ENCODE measurements around the gene PSMG4.

PSMG4 gene

DNA sequence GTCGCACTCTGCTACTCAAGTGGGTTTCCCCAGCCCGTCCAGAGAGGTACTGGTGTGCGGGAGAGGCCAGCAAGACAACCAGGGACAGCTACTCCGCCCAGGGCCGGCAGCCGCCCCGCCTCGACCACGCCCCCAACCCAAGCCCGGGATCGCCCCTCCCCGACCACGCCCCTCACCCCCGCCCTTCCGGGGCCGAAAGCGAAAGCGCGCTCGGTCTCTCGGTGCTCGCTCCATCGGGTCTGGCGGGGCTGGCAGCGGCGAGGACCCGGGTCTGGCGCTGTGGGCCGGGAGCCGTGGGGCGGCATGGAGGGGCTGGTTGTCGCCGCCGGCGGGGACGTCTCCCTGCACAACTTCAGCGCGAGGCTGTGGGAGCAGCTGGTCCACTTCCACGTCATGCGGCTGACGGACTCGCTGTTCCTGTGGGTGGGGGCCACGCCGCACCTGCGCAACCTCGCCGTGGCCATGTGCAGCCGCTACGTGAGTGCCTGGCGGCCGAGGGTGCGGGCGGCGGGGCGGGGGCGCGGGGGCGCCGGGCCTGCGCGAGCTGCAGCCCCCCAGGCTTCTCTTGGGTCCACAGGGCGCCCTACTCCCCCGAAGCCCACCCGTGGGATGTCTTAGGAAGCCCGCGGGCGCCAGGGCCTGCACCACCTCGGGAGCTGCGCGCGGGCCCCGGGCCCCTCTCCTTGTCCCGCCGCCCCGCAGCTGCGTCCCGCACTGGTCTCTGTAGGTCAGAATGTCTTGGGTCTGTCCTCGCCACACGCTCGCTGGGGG, at the start of gene PSMG4:
PSMG4 (plus strand) TSS at position 228 of the 771 bp plus-strand sequence; CDS start at position 304, 76 bp downstream.
- TF ChIP-seq, protein P1, sequence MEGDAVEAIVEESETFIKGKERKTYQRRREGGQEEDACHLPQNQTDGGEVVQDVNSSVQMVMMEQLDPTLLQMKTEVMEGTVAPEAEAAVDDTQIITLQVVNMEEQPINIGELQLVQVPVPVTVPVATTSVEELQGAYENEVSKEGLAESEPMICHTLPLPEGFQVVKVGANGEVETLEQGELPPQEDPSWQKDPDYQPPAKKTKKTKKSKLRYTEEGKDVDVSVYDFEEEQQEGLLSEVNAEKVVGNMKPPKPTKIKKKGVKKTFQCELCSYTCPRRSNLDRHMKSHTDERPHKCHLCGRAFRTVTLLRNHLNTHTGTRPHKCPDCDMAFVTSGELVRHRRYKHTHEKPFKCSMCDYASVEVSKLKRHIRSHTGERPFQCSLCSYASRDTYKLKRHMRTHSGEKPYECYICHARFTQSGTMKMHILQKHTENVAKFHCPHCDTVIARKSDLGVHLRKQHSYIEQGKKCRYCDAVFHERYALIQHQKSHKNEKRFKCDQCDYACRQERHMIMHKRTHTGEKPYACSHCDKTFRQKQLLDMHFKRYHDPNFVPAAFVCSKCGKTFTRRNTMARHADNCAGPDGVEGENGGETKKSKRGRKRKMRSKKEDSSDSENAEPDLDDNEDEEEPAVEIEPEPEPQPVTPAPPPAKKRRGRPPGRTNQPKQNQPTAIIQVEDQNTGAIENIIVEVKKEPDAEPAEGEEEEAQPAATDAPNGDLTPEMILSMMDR (conservative IDR thresholded peaks at IDR 0.05; ENCODE audit: low read depth, low read length): no peak
- Histone ChIP-seq H2AFZ (ENCODE audit: low read depth) (peak within 1 kb of the TSS; percentile 29; the same call in 1 of the 2 replicates), H3K79me2 (ENCODE audit: insufficient read depth, low read depth) (peaks cover 47% of the 10 kb centered on the region)

GRCh38 chr6:3209114-3210023, 49.4 kb upstream of the PSMG4 start:
- Histone ChIP-seq H4K20me1 (ENCODE audit: insufficient read depth) (no peaks in the 10 kb centered on the region), H3K27ac (no peak overlapping the region), H3K79me2 (ENCODE audit: insufficient read depth, low read depth) (no peaks in the 10 kb centered on the region), H3K4me1 (ENCODE audit: low read depth, poor library complexity, severe bottlenecking) (no peaks in the 10 kb centered on the region), H3K27me3 (ENCODE audit: insufficient read depth, low read depth) (no peaks in the 10 kb centered on the region; the same call in 1 of the 2 replicates), H3K9ac (no peak overlapping the region), H2AFZ (ENCODE audit: low read depth) (no peak overlapping the region), H3K36me3 (ENCODE audit: insufficient read depth) (no peaks in the 10 kb centered on the region), H3K4me2 (no peak overlapping the region), H3K4me3 (IDR thresholded peaks at IDR 0.05; ENCODE audit: insufficient read depth, low read depth, low read length) (no peak overlapping the region)
- TF ChIP-seq, protein P1 (conservative IDR thresholded peaks at IDR 0.05; ENCODE audit: low read depth, low read length): no peak

More for the DNA sequence above, at the start of gene PSMG4:
- no peaks in the 10 kb centered on the region for H3K27me3 ChIP-seq (ENCODE audit: insufficient read depth, low read depth)
- no peaks in the 10 kb centered on the region for H3K36me3 ChIP-seq (ENCODE audit: insufficient read depth)
- no peaks in the 10 kb centered on the region for H4K20me1 ChIP-seq (ENCODE audit: insufficient read depth)
- H3K4me1 ChIP-seq (ENCODE audit: low read depth, poor library complexity, severe bottlenecking): peaks cover 12% of the 10 kb centered on the region
- H3K9ac ChIP-seq: peak within 1 kb of the TSS; percentile 90
- H3K27ac ChIP-seq: peak within 1 kb of the TSS; percentile 81
- no peak within 1 kb of the TSS for H3K4me3 ChIP-seq (IDR thresholded peaks at IDR 0.05; ENCODE audit: insufficient read depth, low read depth, low read length)
- H3K4me2 ChIP-seq: peak within 1 kb of the TSS; percentile 75

DNA sequence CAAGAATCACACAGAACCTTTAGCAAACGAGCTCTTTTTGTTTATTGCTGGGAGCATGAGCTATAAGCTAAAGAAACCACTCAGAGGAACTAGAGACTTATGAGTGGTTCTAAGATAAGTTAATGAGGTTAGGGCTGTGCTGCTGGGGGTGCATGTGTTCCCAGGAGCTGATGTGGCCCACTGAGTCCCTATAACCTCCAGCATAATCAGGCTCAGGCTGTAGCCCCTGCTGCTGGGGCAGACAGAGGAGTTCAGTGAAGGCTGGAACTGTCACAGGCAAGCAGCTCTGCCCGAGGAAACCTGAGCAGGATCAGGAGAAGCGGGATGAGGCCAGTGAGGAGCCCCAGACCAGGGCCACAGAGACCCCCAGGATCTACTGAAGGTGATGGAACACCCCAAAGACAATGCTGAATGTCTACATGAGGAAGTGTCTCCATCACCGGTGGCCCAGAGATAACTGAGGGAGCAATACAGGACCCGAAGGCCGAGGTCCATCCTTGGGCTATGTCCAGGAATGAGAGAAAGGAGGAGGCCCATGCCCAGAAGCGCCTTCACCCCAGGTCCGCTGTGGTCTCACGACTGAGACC, 48.6 kb upstream of the PSMG4 start:
- H3K9ac ChIP-seq: no peak overlapping the region
- H3K4me1 ChIP-seq (ENCODE audit: low read depth, poor library complexity, severe bottlenecking): no peaks in the 10 kb centered on the region
- no peaks in the 10 kb centered on the region for H3K36me3 ChIP-seq (ENCODE audit: insufficient read depth)
- no peaks in the 10 kb centered on the region for H3K79me2 ChIP-seq (ENCODE audit: insufficient read depth, low read depth)
- no peak overlapping the region for H3K4me2 ChIP-seq
- H2AFZ ChIP-seq (ENCODE audit: low read depth): no peak overlapping the region
- H4K20me1 ChIP-seq (ENCODE audit: insufficient read depth): no peaks in the 10 kb centered on the region
- H3K4me3 ChIP-seq (IDR thresholded peaks at IDR 0.05; ENCODE audit: insufficient read depth, low read depth, low read length): no peak overlapping the region
- H3K27ac ChIP-seq: no peak overlapping the region
- TF ChIP-seq, protein P1 (conservative IDR thresholded peaks at IDR 0.05; ENCODE audit: low read depth, low read length): no peak
- H3K27me3 ChIP-seq (ENCODE audit: insufficient read depth, low read depth): no peaks in the 10 kb centered on the region; the same call in 1 of the 2 replicates

- TF ChIP-seq, protein P1 (conservative IDR thresholded peaks at IDR 0.05; ENCODE audit: low read depth, low read length): no peak
- no peak overlapping the region for H2AFZ ChIP-seq (ENCODE audit: low read depth)
Observed at GRCh38 chr6:3211681-3212080, 47.1 kb upstream of the PSMG4 start.

More at GRCh38 chr6:3211681-3212080, 47.1 kb upstream of the PSMG4 start:
- Histone ChIP-seq H3K4me3 (IDR thresholded peaks at IDR 0.05; ENCODE audit: insufficient read depth, low read depth, low read length) (no peak overlapping the region), H3K9ac (no peak overlapping the region), H3K4me2 (no peak overlapping the region), H3K27ac (no peak overlapping the region), H3K36me3 (ENCODE audit: insufficient read depth) (no peaks in the 10 kb centered on the region), H3K27me3 (ENCODE audit: insufficient read depth, low read depth) (no peaks in the 10 kb centered on the region; the same call in 1 of the 2 replicates), H3K79me2 (ENCODE audit: insufficient read depth, low read depth) (no peaks in the 10 kb centered on the region), H3K4me1 (ENCODE audit: low read depth, poor library complexity, severe bottlenecking) (no peaks in the 10 kb centered on the region), H4K20me1 (ENCODE audit: insufficient read depth) (no peaks in the 10 kb centered on the region)
